ENCODE measurements around the gene CEP95. TPM values are rescaled to one million over a fixed set of nuclear protein-coding genes. Genes with fewer than 3 reads are reported as not detected.

Gene CEP95
- total RNA-seq, 2 experiments from 2014 or later: 71.0 to 71.7 TPM

DNA sequence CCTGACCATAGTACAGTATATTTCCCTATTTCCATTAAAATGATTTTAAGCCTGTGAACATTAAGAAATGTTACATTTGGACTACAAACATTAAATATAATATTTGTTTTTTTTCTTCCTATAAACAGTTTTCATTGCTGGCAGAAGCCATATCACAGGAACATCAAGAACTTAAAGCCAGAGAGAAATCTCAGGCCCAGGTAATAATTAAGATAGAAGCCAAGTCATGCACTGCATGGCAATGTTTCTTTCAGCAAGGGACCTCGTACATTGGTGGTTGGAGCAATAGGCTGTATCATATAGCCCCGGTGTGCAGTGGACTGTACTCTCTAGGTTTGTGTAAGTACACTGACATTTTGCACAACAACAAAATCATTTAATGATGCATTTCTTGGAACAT lies 30.1 kb downstream of the CEP95 start:
- Mint-ChIP-seq H3K4me3 (no peak overlapping the region), H3K4me1 (peaks cover 2% of the 10 kb centered on the region), H3K27ac (no peak overlapping the region), H3K9me3 (no peaks in the 10 kb centered on the region), H3K27me3 (no peaks in the 10 kb centered on the region), H3K36me3 (peaks cover 18% of the 10 kb centered on the region)
- no peak for ATAC-seq (ENCODE audit: low read depth)
- POLR2A ChIA-PET: interaction anchor here (0.6 kb wide), 1 partner anchor 518 kb away, joined by 4 read pairs; no protein-coding TSS in a partner anchor
- no peak for DNase-seq

DNA sequence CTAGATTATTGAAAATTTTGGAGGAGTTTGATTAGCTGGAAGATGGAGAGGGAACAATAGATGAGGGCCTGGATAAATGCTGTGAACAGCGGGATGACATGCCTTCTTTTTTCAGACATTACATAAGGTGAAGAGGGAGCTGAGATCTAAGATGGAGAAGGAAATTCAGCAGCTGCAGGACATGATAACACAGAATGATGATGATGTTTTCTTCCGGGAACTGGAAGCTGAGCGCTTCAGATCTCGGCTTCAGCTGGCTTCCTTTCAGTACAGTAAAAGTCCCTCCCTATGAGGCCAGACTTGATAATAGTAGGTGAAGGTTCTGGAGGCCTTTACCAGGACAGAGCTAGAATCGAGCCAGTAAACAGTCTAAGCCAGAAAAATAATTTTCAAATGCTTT lies 30.7 kb downstream of the CEP95 start:
- Mint-ChIP-seq H3K27ac (no peak overlapping the region), H3K27me3 (no peaks in the 10 kb centered on the region), H3K36me3 (peaks cover 18% of the 10 kb centered on the region), H3K4me3 (no peak overlapping the region), H3K4me1 (peaks cover 2% of the 10 kb centered on the region), H3K9me3 (no peaks in the 10 kb centered on the region)
- DNase-seq (no peak), ATAC-seq (ENCODE audit: low read depth) (no peak)
- POLR2A ChIA-PET: interaction anchor here (0.6 to 1.9 kb wide), 2 partner anchors 32 to 518 kb away, joined by 4 to 12 read pairs; partner anchors contain the start of genes CEP95 and DDX5

- H3K9me3 Mint-ChIP-seq: no peaks in the 10 kb centered on the region
- no peaks in the 10 kb centered on the region for H3K27me3 Mint-ChIP-seq
- DNase-seq (no peak), ATAC-seq (ENCODE audit: low read depth) (no peak)
- H3K27ac Mint-ChIP-seq: peak overlapping the region; percentile 31
- peaks cover 2% of the 10 kb centered on the region for H3K4me1 Mint-ChIP-seq
- no peak overlapping the region for H3K4me3 Mint-ChIP-seq
- POLR2A ChIA-PET: interaction anchor here (1.9 kb wide), 1 partner anchor 33 kb away, joined by 12 read pairs; the partner anchor contains the start of genes CEP95 and DDX5
- H3K36me3 Mint-ChIP-seq: peaks cover 16% of the 10 kb centered on the region
Measured at GRCh38 chr17:64538508-64539130, 31.8 kb downstream of the CEP95 start.

DNA sequence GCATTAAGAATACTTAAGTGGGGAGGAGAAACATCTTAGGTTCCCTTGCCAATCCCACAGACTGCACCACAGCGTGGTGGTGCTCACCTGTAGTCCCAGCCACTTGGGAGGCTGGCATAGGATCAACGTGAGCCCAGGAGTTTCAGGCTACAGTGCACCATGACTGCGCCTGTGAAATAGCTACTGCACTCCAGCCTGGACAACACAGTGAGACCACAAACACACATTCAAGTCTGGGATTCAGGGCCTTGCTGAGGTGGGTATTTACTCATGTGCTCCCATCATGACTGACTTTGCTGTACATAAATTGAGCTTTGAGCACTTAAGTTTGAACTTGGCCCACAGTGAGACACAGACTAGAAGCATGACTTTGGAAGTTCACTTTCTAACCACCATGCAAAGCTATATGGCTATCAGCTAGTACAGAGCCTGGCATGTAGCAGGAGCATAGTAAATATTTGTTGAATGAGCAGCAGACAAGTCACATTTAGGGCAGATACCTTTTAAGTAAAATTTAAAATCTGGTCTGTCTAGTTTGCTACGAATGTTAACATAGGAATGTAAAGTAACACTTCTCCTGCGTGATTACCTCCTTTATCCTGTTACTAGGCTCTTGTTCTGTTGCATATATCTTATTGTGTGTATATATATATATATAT lies 33.5 kb downstream of the CEP95 start:
- peaks cover 12% of the 10 kb centered on the region for H3K36me3 Mint-ChIP-seq
- H3K4me1 Mint-ChIP-seq: peaks cover 2% of the 10 kb centered on the region
- H3K27ac Mint-ChIP-seq: no peak overlapping the region
- ATAC-seq (ENCODE audit: low read depth) (no peak), DNase-seq (no peak)
- no peak overlapping the region for H3K4me3 Mint-ChIP-seq
- POLR2A ChIA-PET: interaction anchor here (1.3 kb wide), 1 partner anchor 35 kb away, joined by 3 read pairs; no protein-coding TSS in a partner anchor
- H3K9me3 Mint-ChIP-seq: no peaks in the 10 kb centered on the region
- H3K27me3 Mint-ChIP-seq: no peaks in the 10 kb centered on the region

DNA sequence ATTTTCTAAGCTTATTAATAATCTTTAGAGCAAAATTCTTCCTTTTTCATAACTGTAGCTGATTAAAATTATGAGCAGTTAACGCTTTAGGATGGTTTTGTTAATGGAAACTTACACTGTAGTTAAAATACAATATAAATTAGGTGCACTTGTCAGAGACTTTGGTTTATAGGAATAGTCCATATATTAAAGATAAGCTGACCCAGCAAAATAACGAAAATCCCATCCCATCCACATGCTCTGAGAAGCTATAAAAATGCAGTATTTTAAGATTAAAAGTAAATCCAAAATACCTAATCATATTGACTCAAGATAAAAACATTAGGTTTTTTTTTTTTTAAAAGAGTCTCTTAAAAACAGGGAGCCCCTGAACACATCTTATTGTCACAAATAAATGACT lies 38.0 kb downstream of the CEP95 start:
- Mint-ChIP-seq H3K9me3 (no peaks in the 10 kb centered on the region), H3K27ac (no peak overlapping the region), H3K36me3 (peaks cover 1% of the 10 kb centered on the region), H3K4me1 (no peaks in the 10 kb centered on the region), H3K4me3 (no peak overlapping the region), H3K27me3 (no peaks in the 10 kb centered on the region)
- POLR2A ChIA-PET: no interaction called here
- ATAC-seq (ENCODE audit: low read depth) (no peak), DNase-seq (no peak)

DNA sequence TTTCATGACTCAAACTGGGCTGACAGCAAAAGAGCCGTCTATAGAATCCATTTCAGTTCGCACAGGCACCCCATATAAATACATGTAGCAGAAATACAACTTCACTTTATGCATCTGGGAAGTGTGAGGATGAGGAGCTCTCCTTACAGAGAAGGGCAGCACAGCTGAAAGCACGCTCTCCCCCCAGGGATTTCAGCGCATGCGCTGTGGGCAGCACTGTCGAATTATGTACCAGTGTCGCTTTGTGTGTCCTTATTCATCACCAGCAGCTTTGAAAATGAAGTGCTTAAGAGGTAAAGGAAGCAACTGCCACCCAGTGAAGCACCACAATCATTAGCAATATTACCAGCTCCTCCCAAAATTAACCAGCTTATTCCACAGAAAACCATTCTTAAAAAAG lies 39.9 kb downstream of the CEP95 start:
- ATAC-seq (ENCODE audit: low read depth) (no peak), DNase-seq (no peak)
- H3K36me3 Mint-ChIP-seq: peaks cover 5% of the 10 kb centered on the region
- no peaks in the 10 kb centered on the region for H3K4me1 Mint-ChIP-seq
- H3K9me3 Mint-ChIP-seq: no peaks in the 10 kb centered on the region
- POLR2A ChIA-PET: no interaction called here
- no peak overlapping the region for H3K4me3 Mint-ChIP-seq
- no peak overlapping the region for H3K27ac Mint-ChIP-seq
- H3K27me3 Mint-ChIP-seq: no peaks in the 10 kb centered on the region

GRCh38 chr17:64547319-64547718 lies 40.5 kb downstream of the CEP95 start:
- Mint-ChIP-seq H3K27ac (no peak overlapping the region), H3K36me3 (peaks cover 5% of the 10 kb centered on the region)
- POLR2A ChIA-PET: no interaction called here

DNA sequence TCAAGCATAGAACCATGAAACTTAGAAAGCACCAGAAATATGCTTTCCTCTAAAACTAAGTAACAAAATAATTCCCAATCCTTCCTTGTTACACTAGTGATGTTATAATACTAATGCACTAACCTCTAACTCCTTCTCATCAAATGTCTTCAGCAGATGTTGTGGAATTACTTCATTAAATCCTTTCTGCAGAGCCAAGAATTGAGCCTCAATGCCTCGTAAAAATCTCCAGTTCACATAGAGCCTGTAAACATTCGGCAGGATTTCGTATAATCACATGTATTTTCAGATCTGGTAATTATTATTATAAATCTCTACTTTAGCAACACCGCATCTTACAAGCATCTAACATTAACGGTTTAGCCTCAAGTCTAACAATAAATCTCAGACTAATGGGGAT lies 44.7 kb downstream of the CEP95 start:
- no peak for ATAC-seq (ENCODE audit: low read depth)
- H3K4me1 Mint-ChIP-seq: no peaks in the 10 kb centered on the region
- H3K36me3 Mint-ChIP-seq: peaks cover 15% of the 10 kb centered on the region

More at GRCh38 chr17:64547319-64547718, 40.5 kb downstream of the CEP95 start:
- ATAC-seq (ENCODE audit: low read depth) (no peak), DNase-seq (no peak)
- Mint-ChIP-seq H3K4me1 (no peaks in the 10 kb centered on the region), H3K9me3 (no peaks in the 10 kb centered on the region), H3K4me3 (no peak overlapping the region), H3K27me3 (no peaks in the 10 kb centered on the region)

GRCh38 chr17:64554028-64554637 lies 47.4 kb downstream of the CEP95 start:
- POLR2A ChIA-PET: no interaction called here
- Mint-ChIP-seq H3K4me3 (no peak overlapping the region), H3K27ac (no peak overlapping the region), H3K4me1 (no peaks in the 10 kb centered on the region), H3K27me3 (no peaks in the 10 kb centered on the region), H3K36me3 (peaks cover 15% of the 10 kb centered on the region), H3K9me3 (no peaks in the 10 kb centered on the region)
- no peak for DNase-seq
- ATAC-seq (ENCODE audit: low read depth): no peak

More for the DNA sequence above, 44.7 kb downstream of the CEP95 start:
- H3K4me3 Mint-ChIP-seq: no peak overlapping the region
- H3K9me3 Mint-ChIP-seq: no peaks in the 10 kb centered on the region
- POLR2A ChIA-PET: no interaction called here
- no peaks in the 10 kb centered on the region for H3K27me3 Mint-ChIP-seq
- H3K27ac Mint-ChIP-seq: no peak overlapping the region
- DNase-seq: no peak

GRCh38 chr17:64555281-64555680 lies 48.5 kb downstream of the CEP95 start:
- Mint-ChIP-seq H3K4me1 (no peaks in the 10 kb centered on the region), H3K36me3 (peaks cover 15% of the 10 kb centered on the region), H3K9me3 (no peaks in the 10 kb centered on the region), H3K27me3 (no peaks in the 10 kb centered on the region), H3K27ac (no peak overlapping the region), H3K4me3 (no peak overlapping the region)
- ATAC-seq (ENCODE audit: low read depth): no peak
- POLR2A ChIA-PET: no interaction called here
- DNase-seq: no peak

- Mint-ChIP-seq H3K9me3 (no peaks in the 10 kb centered on the region), H3K4me3 (no peak overlapping the region), H3K4me1 (no peaks in the 10 kb centered on the region), H3K27me3 (no peaks in the 10 kb centered on the region), H3K36me3 (peaks cover 7% of the 10 kb centered on the region), H3K27ac (no peak overlapping the region)
- ATAC-seq (ENCODE audit: low read depth) (no peak), DNase-seq (no peak)
- POLR2A ChIA-PET: interaction anchor here (0.7 kb wide), 1 partner anchor 13 kb away, joined by 3 read pairs; no protein-coding TSS in a partner anchor
Measured at GRCh38 chr17:64564098-64564497, 57.3 kb downstream of the CEP95 start.

DNA sequence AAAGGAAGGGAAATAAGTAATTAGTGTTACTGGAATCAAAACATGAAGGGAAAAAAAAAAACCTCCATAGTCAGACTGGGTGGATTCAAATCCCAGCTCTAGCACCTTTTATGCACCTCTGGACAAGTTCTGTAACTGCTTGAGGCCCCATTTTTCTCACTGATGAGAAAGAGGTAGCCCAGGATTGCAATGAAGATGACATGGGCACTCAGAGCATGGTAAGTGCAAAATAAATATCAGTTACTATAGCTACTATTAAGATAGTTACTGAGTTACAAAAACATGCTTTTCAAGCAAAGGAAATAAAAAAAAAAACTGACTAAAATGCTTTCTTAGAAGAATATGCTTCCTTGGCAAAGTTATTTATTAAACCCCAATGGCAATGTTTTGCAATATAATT lies 58.8 kb downstream of the CEP95 start:
- DNase-seq (no peak), ATAC-seq (ENCODE audit: low read depth) (no peak)
- POLR2A ChIA-PET: no interaction called here
- peaks cover 7% of the 10 kb centered on the region for H3K36me3 Mint-ChIP-seq
- no peak overlapping the region for H3K27ac Mint-ChIP-seq
- H3K4me3 Mint-ChIP-seq: no peak overlapping the region
- H3K9me3 Mint-ChIP-seq: no peaks in the 10 kb centered on the region
- H3K4me1 Mint-ChIP-seq: no peaks in the 10 kb centered on the region
- H3K27me3 Mint-ChIP-seq: no peaks in the 10 kb centered on the region

DNA sequence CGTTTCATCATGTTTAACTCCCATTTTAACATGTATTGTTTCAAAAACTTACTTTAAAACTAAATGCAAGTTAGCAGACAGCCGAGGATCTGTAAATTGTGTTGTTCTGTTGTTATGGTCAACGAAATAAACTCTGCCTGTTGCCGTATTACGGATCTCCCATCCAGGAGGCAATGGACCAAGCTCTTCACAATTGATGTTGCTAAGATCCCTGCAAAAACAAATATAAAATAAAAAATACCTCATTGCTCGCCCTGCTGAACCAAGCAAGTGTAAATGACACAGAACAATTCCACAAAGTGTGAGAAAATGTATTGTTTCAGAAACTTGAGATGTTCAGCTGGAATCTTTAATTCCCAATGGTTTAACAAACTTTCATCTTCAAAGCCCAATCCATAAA lies 65.0 kb downstream of the CEP95 start:
- Mint-ChIP-seq H3K4me1 (peaks cover 6% of the 10 kb centered on the region), H3K36me3 (peaks cover 2% of the 10 kb centered on the region), H3K4me3 (no peak overlapping the region), H3K27ac (no peak overlapping the region), H3K9me3 (no peaks in the 10 kb centered on the region), H3K27me3 (no peaks in the 10 kb centered on the region)
- POLR2A ChIA-PET: interaction anchor here (0.7 kb wide), 1 partner anchor 339 kb away, joined by 3 read pairs; no protein-coding TSS in a partner anchor
- ATAC-seq (ENCODE audit: low read depth) (no peak), DNase-seq (no peak)
